Peyer's patch (tissue), 4 donors: ENCODE measurements around the gene MAN1A1.

Experiments used
- CTCF ChIP-seq, 6 experiments: fragments of 450-650 bp in 4 of 6; fragments of 200-600 bp in 2 of 6; sonication (generic) in 1 of 6; IDR thresholded peaks; one replicate each; pipeline ENCODE4 v1.5.1; 2017 to 2019; ENCODE audit warnings: antibody characterized with exemption in 6 of 6, mild to moderate bottlenecking in 3 of 6, moderate library complexity in 1 of 6
- POLR2A ChIP-seq, 2 donors: fragments of 450-650 bp; IDR thresholded peaks; one replicate each; pipeline ENCODE4 v1.5.1; 2017; ENCODE audit warnings: antibody characterized with exemption in 2 of 2, mild to moderate bottlenecking in 2 of 2, moderate library complexity in 2 of 2

DNA sequence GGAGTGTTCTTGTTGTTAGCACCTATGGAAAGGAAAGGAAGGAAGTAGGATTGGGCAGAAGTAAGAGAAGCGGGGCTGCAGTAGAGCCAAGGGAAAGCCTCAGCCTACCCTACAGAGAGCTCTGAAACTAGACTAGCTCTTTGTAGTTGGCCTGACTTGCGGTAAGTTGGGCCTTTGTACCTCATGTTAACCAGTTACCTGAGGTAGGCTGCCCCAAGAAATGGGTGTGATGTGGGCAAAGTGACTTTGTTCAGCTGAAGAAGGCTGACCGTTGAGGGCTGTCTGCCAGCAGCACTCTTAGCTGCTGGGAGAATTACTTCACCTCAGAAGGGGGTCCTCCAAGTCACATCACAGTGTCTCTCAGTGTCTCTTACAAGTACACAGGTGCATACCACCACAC lies 216.2 kb downstream of the MAN1A1 start:
- TF ChIP-seq CTCF (IDR thresholded peaks at IDR 0.05) (no peak), POLR2A (IDR thresholded peaks at IDR 0.05) (no peak)
